ENCODE results near the gene LAMC1.

Gene LAMC1

GRCh38 chr1:183155939-183156338 lies 132.7 kb downstream of the LAMC1 start:
- Mint-ChIP-seq H3K27ac (no peak overlapping the region), H3K9me3 (no peaks in the 10 kb centered on the region), H3K4me1 (no peaks in the 10 kb centered on the region), H3K4me3 (no peak overlapping the region), H3K36me3 (ENCODE audit: low read depth) (no peaks in the 10 kb centered on the region), H3K27me3 (ENCODE audit: low read depth) (no peaks in the 10 kb centered on the region)
- no peak for TF ChIP-seq CTCF (IDR thresholded peaks at IDR 0.05; ENCODE audit: unreplicated experiment in 3 of 3)

GRCh38 chr1:183159960-183160359 lies 136.7 kb downstream of the LAMC1 start:
- H3K9me3 Mint-ChIP-seq = no peaks in the 10 kb centered on the region
- H3K4me1 Mint-ChIP-seq = no peaks in the 10 kb centered on the region
- no peaks in the 10 kb centered on the region for H3K36me3 Mint-ChIP-seq (ENCODE audit: low read depth)
- no peaks in the 10 kb centered on the region for H3K27me3 Mint-ChIP-seq (ENCODE audit: low read depth)
- TF ChIP-seq CTCF (IDR thresholded peaks at IDR 0.05; ENCODE audit: unreplicated experiment in 3 of 3) = no peak
- H3K27ac Mint-ChIP-seq = no peak overlapping the region
- no peak overlapping the region for H3K4me3 Mint-ChIP-seq

- no peaks in the 10 kb centered on the region for H3K27me3 Mint-ChIP-seq (ENCODE audit: low read depth)
- no peaks in the 10 kb centered on the region for H3K4me1 Mint-ChIP-seq
- H3K9me3 Mint-ChIP-seq = no peaks in the 10 kb centered on the region
- H3K27ac Mint-ChIP-seq = no peak overlapping the region
- TF ChIP-seq CTCF (IDR thresholded peaks at IDR 0.05; ENCODE audit: unreplicated experiment in 3 of 3) = no peak
- no peak overlapping the region for H3K4me3 Mint-ChIP-seq
- no peaks in the 10 kb centered on the region for H3K36me3 Mint-ChIP-seq (ENCODE audit: low read depth)
Observed at GRCh38 chr1:183161391-183161790, 138.2 kb downstream of the LAMC1 start.

GRCh38 chr1:183163316-183163715 lies 140.1 kb downstream of the LAMC1 start:
- H3K4me3 Mint-ChIP-seq = no peak overlapping the region
- H3K27me3 Mint-ChIP-seq (ENCODE audit: low read depth) = no peaks in the 10 kb centered on the region
- no peak for TF ChIP-seq CTCF (IDR thresholded peaks at IDR 0.05; ENCODE audit: unreplicated experiment in 3 of 3)
- no peaks in the 10 kb centered on the region for H3K4me1 Mint-ChIP-seq
- no peaks in the 10 kb centered on the region for H3K36me3 Mint-ChIP-seq (ENCODE audit: low read depth)
- no peak overlapping the region for H3K27ac Mint-ChIP-seq
- no peaks in the 10 kb centered on the region for H3K9me3 Mint-ChIP-seq

GRCh38 chr1:183164340-183164739 lies 141.1 kb downstream of the LAMC1 start:
- no peak overlapping the region for H3K27ac Mint-ChIP-seq
- no peaks in the 10 kb centered on the region for H3K9me3 Mint-ChIP-seq
- H3K36me3 Mint-ChIP-seq (ENCODE audit: low read depth) = no peaks in the 10 kb centered on the region
- H3K27me3 Mint-ChIP-seq (ENCODE audit: low read depth) = no peaks in the 10 kb centered on the region
- no peak for TF ChIP-seq CTCF (IDR thresholded peaks at IDR 0.05; ENCODE audit: unreplicated experiment in 3 of 3)
- H3K4me1 Mint-ChIP-seq = no peaks in the 10 kb centered on the region
- H3K4me3 Mint-ChIP-seq = no peak overlapping the region

- no peaks in the 10 kb centered on the region for H3K36me3 Mint-ChIP-seq (ENCODE audit: low read depth)
- H3K4me1 Mint-ChIP-seq = no peaks in the 10 kb centered on the region
- H3K27ac Mint-ChIP-seq = no peak overlapping the region
- TF ChIP-seq CTCF (IDR thresholded peaks at IDR 0.05; ENCODE audit: unreplicated experiment in 3 of 3) = no peak
- H3K9me3 Mint-ChIP-seq = no peaks in the 10 kb centered on the region
- no peaks in the 10 kb centered on the region for H3K27me3 Mint-ChIP-seq (ENCODE audit: low read depth)
- no peak overlapping the region for H3K4me3 Mint-ChIP-seq
Observed at GRCh38 chr1:183164963-183165362, 141.7 kb downstream of the LAMC1 start.

All from nephron (organoid).